Measurements from ENCODE around the gene BCAT1. TPM values are rescaled to one million over a fixed set of nuclear protein-coding genes. Genes with fewer than 3 reads are reported as not detected.

The BCAT1 gene
- total and polyA plus RNA-seq, 9 of the 15 experiments (the other 6 are each of a cell fraction or from before 2014, with no cell fraction given) = 38.5 to 157 (median 66.8) TPM

DNA sequence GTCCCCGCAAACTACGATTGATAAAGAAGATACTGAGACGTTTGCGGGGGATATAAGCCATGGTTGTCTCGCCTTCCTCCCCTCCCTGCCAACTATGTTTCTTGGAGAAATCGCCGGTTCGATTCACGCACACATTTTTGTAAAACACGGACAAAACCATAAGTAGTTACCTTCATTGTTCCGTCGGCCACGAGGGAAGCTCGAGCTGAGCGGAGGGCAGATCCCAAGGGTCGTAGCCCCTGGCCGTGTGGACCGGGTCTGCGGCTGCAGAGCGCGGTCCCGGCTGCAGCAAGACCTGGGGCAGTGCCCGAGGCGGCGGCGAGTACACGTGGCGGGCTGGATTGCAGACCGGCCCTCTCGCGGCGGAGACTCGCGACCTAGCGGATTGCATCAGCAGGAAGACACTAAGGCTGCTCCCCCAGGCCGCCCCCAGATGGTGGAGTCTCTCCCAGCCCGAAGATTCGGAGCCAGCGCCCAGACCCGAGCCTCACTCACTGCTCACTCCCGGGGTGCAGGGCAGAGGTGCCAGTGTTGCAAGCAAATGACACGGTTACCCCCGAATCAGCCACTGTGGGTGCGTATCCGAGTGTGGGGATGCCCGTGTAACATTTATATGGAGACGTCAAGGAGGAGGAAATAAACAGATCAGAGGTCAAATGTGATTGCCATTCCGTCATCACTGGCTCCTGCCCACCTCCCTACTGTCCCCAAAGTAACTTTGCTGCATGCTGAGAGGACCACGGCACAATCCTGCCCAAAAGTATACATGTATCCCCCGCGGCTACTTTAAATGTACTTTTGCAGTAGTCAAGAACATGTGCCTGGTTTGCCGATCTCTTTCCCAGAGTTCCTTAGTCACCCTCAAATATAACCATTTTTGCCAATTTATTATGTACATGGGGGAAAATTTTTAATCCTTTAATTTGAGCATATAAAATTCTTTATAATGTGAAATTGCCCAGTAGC, at the start of gene BCAT1 (continued):
- TF ChIP-seq DACH1 (IDR thresholded peaks at IDR 0.05; ENCODE audit: partially characterized antibody) (peak; percentile 56), PCBP1 (IDR thresholded peaks at IDR 0.05; ENCODE audit: low read depth, low read length, poor library complexity, severe bottlenecking) (peak; percentile 31), MCM7 (IDR thresholded peaks at IDR 0.05) (no peak), ETV5 (CRISPR knock-in tag; IDR thresholded peaks at IDR 0.05; ENCODE audit: low read depth) (no peak), POLR2A (conservative IDR thresholded peaks at IDR 0.05) (peak; percentile 92), FOXJ2 (tag; IDR thresholded peaks at IDR 0.05) (peak; percentile 70), TFAM (CRISPR knock-in tag; conservative IDR thresholded peaks at IDR 0.05) (no peak), ZNF444 (CRISPR knock-in tag; IDR thresholded peaks at IDR 0.05) (0 out of 2 replicates have a peak, but pooled peaks have one; percentile 26), SLC30A9 (CRISPR knock-in tag; IDR thresholded peaks at IDR 0.05) (no peak), NFXL1 (CRISPR knock-in tag; IDR thresholded peaks at IDR 0.05) (no peak)
- TF ChIP-seq, protein P1, sequence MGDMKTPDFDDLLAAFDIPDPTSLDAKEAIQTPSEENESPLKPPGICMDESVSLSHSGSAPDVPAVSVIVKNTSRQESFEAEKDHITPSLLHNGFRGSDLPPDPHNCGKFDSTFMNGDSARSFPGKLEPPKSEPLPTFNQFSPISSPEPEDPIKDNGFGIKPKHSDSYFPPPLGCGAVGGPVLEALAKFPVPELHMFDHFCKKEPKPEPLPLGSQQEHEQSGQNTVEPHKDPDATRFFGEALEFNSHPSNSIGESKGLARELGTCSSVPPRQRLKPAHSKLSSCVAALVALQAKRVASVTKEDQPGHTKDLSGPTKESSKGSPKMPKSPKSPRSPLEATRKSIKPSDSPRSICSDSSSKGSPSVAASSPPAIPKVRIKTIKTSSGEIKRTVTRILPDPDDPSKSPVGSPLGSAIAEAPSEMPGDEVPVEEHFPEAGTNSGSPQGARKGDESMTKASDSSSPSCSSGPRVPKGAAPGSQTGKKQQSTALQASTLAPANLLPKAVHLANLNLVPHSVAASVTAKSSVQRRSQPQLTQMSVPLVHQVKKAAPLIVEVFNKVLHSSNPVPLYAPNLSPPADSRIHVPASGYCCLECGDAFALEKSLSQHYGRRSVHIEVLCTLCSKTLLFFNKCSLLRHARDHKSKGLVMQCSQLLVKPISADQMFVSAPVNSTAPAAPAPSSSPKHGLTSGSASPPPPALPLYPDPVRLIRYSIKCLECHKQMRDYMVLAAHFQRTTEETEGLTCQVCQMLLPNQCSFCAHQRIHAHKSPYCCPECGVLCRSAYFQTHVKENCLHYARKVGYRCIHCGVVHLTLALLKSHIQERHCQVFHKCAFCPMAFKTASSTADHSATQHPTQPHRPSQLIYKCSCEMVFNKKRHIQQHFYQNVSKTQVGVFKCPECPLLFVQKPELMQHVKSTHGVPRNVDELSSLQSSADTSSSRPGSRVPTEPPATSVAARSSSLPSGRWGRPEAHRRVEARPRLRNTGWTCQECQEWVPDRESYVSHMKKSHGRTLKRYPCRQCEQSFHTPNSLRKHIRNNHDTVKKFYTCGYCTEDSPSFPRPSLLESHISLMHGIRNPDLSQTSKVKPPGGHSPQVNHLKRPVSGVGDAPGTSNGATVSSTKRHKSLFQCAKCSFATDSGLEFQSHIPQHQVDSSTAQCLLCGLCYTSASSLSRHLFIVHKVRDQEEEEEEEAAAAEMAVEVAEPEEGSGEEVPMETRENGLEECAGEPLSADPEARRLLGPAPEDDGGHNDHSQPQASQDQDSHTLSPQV (IDR thresholded peaks at IDR 0.05) = peak; percentile 94
- TF ChIP-seq, protein P2, sequence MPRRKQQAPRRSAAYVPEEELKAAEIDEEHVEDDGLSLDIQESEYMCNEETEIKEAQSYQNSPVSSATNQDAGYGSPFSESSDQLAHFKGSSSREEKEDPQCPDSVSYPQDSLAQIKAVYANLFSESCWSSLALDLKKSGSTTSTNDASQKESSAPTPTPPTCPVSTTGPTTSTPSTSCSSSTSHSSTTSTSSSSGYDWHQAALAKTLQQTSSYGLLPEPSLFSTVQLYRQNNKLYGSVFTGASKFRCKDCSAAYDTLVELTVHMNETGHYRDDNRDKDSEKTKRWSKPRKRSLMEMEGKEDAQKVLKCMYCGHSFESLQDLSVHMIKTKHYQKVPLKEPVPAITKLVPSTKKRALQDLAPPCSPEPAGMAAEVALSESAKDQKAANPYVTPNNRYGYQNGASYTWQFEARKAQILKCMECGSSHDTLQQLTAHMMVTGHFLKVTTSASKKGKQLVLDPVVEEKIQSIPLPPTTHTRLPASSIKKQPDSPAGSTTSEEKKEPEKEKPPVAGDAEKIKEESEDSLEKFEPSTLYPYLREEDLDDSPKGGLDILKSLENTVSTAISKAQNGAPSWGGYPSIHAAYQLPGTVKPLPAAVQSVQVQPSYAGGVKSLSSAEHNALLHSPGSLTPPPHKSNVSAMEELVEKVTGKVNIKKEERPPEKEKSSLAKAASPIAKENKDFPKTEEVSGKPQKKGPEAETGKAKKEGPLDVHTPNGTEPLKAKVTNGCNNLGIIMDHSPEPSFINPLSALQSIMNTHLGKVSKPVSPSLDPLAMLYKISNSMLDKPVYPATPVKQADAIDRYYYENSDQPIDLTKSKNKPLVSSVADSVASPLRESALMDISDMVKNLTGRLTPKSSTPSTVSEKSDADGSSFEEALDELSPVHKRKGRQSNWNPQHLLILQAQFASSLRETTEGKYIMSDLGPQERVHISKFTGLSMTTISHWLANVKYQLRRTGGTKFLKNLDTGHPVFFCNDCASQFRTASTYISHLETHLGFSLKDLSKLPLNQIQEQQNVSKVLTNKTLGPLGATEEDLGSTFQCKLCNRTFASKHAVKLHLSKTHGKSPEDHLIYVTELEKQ (CRISPR knock-in tag; IDR thresholded peaks at IDR 0.05) = no peak
- TF ChIP-seq, protein P3, sequence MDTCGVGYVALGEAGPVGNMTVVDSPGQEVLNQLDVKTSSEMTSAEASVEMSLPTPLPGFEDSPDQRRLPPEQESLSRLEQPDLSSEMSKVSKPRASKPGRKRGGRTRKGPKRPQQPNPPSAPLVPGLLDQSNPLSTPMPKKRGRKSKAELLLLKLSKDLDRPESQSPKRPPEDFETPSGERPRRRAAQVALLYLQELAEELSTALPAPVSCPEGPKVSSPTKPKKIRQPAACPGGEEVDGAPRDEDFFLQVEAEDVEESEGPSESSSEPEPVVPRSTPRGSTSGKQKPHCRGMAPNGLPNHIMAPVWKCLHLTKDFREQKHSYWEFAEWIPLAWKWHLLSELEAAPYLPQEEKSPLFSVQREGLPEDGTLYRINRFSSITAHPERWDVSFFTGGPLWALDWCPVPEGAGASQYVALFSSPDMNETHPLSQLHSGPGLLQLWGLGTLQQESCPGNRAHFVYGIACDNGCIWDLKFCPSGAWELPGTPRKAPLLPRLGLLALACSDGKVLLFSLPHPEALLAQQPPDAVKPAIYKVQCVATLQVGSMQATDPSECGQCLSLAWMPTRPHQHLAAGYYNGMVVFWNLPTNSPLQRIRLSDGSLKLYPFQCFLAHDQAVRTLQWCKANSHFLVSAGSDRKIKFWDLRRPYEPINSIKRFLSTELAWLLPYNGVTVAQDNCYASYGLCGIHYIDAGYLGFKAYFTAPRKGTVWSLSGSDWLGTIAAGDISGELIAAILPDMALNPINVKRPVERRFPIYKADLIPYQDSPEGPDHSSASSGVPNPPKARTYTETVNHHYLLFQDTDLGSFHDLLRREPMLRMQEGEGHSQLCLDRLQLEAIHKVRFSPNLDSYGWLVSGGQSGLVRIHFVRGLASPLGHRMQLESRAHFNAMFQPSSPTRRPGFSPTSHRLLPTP (IDR thresholded peaks at IDR 0.05; ENCODE audit: borderline replicate concordance, extremely low read depth, insufficient read length) = no peak
